HG03066 (cell line): ENCODE results near the gene TSPAN5.
A peak's percentile ranks its signal among the peaks of the same experiment; 100 is the strongest.

ENCODE experiments used
- ATAC-seq: cut with Tn5 transposase; IDR thresholded peaks from one replicate; pipeline ENCODE4 v1.9.1; 2021; ENCODE audit warnings: low read depth; ENCODE audit not compliant: unreplicated experiment

The TSPAN5 gene

GRCh38 chr4:98646422-98646821, 12.0 kb downstream of the TSPAN5 start:
- ATAC-seq: no peak

DNA sequence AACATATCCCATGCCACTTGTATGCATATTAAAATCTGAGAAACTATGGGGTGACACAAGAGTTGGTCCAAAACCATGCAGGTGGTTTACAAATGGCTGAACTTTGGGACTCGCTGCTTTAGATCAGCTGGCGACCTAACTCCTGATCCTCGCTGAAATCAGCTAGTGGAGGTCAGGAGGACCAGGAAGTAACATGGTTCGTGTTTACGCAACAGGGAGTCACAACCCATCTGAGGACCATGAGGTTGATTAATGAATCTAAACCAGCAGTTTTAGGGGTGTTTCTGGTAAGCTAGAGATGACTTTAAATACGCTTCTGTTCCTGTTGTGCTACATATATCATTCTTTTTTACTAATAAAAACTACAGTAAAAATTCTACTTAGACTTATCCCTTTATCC, 12.9 kb downstream of the TSPAN5 start:
- no peak for ATAC-seq

DNA sequence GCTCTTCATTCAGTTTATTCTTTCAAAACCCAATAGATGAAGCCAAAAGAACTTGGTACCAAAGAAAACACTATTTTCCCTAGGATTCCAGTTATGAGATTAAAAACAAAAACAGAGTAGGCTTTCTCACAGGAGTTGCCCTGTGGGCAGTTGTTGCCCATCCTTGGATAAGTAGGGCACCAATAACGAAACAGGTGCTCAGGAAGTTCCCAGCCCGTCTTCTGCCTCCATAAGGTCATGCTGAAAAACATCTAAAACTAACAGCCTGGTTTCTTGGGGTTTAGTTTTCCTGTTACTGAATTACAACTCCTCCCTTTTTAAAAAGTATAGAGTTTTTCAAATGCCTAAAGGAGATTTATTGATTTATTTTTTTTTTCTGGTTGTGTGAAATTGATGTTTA, 14.7 kb downstream of the TSPAN5 start:
- ATAC-seq: no peak

- ATAC-seq: no peak
Measured at GRCh38 chr4:98642991-98643426, 15.4 kb downstream of the TSPAN5 start.

- no peak for ATAC-seq
Measured at GRCh38 chr4:98641906-98642668, 16.3 kb downstream of the TSPAN5 start.

- no peak for ATAC-seq
Measured at GRCh38 chr4:98641376-98641775, 17.0 kb downstream of the TSPAN5 start.

DNA sequence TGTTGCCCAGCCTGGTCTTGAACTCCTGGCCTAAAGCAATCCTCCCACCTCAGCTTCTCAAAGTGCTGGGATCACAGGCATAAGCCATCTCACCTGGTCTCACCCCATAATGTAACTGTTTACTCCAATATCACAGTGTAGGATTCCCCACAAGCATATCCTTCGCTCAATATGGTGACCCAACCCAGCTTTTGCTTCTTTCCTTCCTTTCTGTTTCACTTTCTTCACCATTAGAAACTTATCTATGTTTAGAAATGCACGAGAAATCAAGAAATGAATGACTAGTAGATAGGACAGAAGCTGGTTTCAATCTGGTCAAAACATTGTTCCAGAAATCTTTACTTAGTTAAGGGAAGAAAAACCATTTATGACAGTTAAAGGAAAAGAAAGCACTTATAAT, 18.9 kb downstream of the TSPAN5 start:
- ATAC-seq: peak; percentile 60

GRCh38 chr4:98639108-98639507, 19.3 kb downstream of the TSPAN5 start:
- ATAC-seq: no peak

DNA sequence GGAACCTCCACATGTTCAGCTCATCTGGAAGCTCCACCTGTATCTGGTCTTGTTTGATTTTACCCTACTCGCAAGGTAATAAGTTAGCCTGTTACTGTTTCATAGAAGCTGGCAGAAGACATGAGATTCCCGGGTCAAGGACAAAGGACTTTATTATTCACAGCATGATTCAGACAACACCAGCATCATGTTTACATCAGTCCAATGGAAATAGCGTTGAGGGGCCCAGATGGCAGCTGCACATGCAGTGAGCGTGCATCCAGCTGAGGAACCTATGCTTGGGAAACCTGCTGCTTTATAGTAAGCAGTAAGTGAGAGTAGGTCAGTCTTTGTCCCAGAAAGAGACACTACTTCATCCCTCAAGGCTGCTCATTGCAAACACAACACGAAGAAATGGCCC, 19.8 kb downstream of the TSPAN5 start:
- no peak for ATAC-seq

GRCh38 chr4:98634061-98634460, 24.4 kb downstream of the TSPAN5 start:
- ATAC-seq: no peak

GRCh38 chr4:98633159-98633558, 25.3 kb downstream of the TSPAN5 start:
- no peak for ATAC-seq

GRCh38 chr4:98632258-98632657, 26.2 kb downstream of the TSPAN5 start:
- ATAC-seq: no peak

GRCh38 chr4:98631506-98631905, 26.9 kb downstream of the TSPAN5 start:
- ATAC-seq: no peak

DNA sequence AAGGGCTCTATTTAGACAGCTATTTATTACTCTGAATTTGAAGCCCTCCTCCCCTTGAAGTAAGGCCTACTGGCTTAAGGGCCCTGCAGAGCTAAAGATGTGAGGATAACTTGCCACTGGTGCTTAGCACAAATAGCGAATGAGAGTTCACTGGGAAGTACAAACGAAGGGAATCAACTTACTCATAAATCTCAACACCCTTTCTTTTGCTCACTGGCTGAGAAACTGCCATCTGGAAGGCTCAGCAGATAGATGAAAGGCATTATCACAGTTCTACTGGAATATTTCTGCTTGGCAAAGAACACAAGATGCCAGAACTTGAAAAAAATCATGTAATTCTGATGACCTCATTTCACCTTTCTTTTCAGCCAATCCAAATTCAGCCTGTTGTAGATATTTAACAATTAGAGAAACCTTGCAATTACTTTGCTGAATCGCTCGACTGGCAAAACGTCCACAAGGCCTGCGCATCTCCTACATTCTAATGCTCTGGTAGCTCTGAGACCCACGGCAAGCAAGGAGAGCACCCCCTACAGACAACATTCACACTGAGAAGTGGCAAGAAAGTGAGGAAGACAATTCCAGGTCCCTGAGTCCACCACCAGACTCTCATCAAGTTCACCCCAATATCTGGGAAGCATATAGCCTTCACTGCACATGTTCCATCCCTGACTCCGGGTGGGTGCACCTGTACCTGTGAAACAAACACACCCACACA, 27.5 kb downstream of the TSPAN5 start:
- ATAC-seq: no peak

DNA sequence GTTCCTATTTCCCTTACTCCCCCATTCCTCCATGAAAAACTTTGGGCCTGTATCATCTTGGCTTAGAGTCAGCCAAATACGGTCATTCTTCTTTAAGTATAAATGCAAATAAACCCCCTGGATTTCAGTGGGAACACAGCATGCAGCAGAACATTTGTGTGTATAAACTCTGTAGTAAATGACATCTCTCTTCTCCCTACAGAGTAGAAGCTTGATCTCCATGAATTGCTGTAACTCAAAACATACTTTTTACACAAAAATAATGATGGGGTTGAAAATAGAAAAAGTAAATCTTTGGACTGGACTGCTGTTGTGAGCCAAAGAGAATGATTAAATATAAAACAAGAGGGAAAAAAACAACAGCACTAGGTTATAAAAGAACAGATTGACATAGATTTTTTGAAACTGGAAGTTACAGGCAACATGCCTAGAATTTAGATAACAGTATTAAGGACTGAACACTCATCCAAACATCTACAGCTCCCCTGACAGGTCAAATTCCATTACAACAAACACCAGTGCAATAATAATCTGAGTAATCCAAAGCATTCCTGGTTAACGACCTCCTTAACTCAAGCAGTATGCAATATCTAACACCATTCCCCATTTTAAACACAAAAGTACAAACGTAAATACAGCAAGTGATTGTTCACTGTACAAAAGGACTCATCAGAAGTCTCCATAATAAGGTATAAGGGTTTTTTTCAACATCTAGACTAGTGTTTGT, 30.7 kb downstream of the TSPAN5 start:
- ATAC-seq: no peak

- ATAC-seq: no peak
Measured at GRCh38 chr4:98626350-98626749, 32.1 kb downstream of the TSPAN5 start.

DNA sequence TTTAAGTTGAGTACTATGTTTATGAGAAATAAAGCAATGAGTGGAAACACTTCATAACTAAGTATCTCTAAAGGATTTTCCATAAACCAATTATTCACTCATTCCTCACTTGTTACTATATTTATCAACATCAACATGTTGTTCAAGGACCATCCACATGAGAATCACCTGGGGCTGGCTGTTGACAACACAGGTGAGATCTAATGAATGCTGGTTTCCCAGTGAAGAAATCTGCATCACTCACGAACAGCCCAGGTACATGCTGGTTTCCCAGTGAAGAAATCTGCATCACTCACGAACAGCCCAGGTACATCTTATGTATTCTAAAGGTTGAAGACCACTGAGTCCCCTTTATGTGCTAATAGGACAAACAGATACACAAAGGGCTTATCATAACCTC, 32.5 kb downstream of the TSPAN5 start:
- no peak for ATAC-seq

GRCh38 chr4:98625399-98625798, 33.0 kb downstream of the TSPAN5 start:
- no peak for ATAC-seq

GRCh38 chr4:98624642-98625041, 33.8 kb downstream of the TSPAN5 start:
- ATAC-seq: no peak

GRCh38 chr4:98624144-98624543, 34.3 kb downstream of the TSPAN5 start:
- ATAC-seq: no peak

GRCh38 chr4:98623126-98623802, 35.1 kb downstream of the TSPAN5 start:
- ATAC-seq: no peak
